Adrenal gland (tissue), 5 donors: ENCODE measurements around the gene FRRS1L.

Source experiments
- POLR2A ChIP-seq, 2 donors: fragments of 450-650 bp; IDR thresholded peaks; one replicate each; pipeline ENCODE4 v1.6.1; 2017; ENCODE audit warnings: antibody characterized with exemption in 2 of 2, mild to moderate bottlenecking in 2 of 2, moderate library complexity in 1 of 2
- TF ChIP-seq, protein P1 (sequence below), 6 experiments: fragments of 450-650 bp in 4 of 6; fragments of 200-600 bp in 2 of 6; sonication (generic) in 1 of 6; IDR thresholded peaks; 1 replicate in 5 of 6; 2 replicates in 1 of 6; pipeline versions ENCODE4 v1.5.1 to v1.8.0; 2016 to 2021; ENCODE audit warnings: antibody characterized with exemption in 6 of 6, mild to moderate bottlenecking in 2 of 6, moderate library complexity in 1 of 6
- donor health status: DM: no; HTN: no; CAD: no.

DNA sequence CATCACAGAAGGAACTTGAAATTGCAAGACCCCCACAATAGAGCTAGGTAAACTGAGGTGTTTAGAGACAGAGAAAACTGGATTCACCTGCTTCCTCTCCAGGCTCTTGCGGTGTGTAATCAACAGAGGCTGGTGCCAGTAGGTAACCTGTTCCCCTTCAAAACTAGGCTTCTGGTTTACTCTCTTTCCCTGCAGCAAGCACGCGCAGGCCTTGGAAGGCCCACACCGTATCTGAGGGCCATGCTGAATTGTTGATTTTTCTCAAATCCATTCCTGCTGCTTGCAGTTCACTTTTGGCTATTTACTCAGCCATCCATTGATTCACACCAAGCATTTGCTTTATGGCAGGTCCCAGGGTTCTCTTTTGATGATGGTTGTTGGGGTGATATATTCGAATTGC, 667 bp upstream of the FRRS1L start:
- TF ChIP-seq, protein P1, sequence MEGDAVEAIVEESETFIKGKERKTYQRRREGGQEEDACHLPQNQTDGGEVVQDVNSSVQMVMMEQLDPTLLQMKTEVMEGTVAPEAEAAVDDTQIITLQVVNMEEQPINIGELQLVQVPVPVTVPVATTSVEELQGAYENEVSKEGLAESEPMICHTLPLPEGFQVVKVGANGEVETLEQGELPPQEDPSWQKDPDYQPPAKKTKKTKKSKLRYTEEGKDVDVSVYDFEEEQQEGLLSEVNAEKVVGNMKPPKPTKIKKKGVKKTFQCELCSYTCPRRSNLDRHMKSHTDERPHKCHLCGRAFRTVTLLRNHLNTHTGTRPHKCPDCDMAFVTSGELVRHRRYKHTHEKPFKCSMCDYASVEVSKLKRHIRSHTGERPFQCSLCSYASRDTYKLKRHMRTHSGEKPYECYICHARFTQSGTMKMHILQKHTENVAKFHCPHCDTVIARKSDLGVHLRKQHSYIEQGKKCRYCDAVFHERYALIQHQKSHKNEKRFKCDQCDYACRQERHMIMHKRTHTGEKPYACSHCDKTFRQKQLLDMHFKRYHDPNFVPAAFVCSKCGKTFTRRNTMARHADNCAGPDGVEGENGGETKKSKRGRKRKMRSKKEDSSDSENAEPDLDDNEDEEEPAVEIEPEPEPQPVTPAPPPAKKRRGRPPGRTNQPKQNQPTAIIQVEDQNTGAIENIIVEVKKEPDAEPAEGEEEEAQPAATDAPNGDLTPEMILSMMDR (IDR thresholded peaks at IDR 0.05) = no peak
- no peak for TF ChIP-seq POLR2A (IDR thresholded peaks at IDR 0.05)
